SK-N-SH (cell line): ENCODE data around the gene DLG1. TPM values are rescaled to one million over a fixed set of nuclear protein-coding genes. Genes with fewer than 3 reads are reported as not detected.
"Not testable (repeated sequence)": the region's sequence is repeated elsewhere in the genome, so short reads cannot be mapped to it uniquely, and the experiment has no call there.

Source experiments
- CTCF ChIA-PET: fragments of 300-600, 350-600 bp; formaldehyde crosslinking; extraction: SDS; loops from one replicate; lab custom pipeline; 2021; lab: Yijun Ruan, JAX
- POLR2A ChIA-PET: fragments of 350-600 bp; sonication (Branson Sonifier 250); formaldehyde crosslinking; extraction: SDS; loops from one replicate; lab custom pipeline; 2020; ENCODE audit warnings: antibody characterized with exemption, inconsistent platforms; lab: Yijun Ruan, JAX
- DNase-seq: peaks from one replicate; pipeline ENCODE4 v3.0.0; 2012
- H2AFZ ChIP-seq: fragments of 200-600 bp; sonication (generic); 2 replicates; pipeline ENCODE4 v1.8.1; 2016; ENCODE audit warnings: antibody characterized with exemption, mild to moderate bottlenecking, low read depth
- H3F3A ChIP-seq: fragments of 200-600 bp; sonication (generic); replicated peaks from 2 replicates; pipeline ENCODE3; 2016; ENCODE audit warnings: antibody characterized with exemption, mild to moderate bottlenecking; ENCODE audit not compliant: insufficient read depth
- H3K27ac ChIP-seq, 2 experiments: fragments of 200-500 bp in 1 of 2; fragments of 200-600 bp in 1 of 2; sonication (Bioruptor generic) in 1 of 2; sonication (generic), shearing (Covaris generic) in 1 of 2; 2 replicates each; pipeline versions ENCODE4 v1.5.1 to v1.6.1; 2014 to 2016; ENCODE audit warnings: low read depth in 2 of 2, inconsistent platforms in 1 of 2, low read length in 1 of 2, mild to moderate bottlenecking in 1 of 2, mixed read lengths in 1 of 2
- H3K27me3 ChIP-seq: fragments of 200-600 bp; sonication (generic), shearing (Covaris generic); 2 replicates; pipeline ENCODE4 v1.6.1; 2016; ENCODE audit warnings: mixed run types; ENCODE audit not compliant: insufficient read depth
- H3K36me3 ChIP-seq, 2 experiments: fragments of 200-500 bp in 1 of 2; fragments of 200-600 bp in 1 of 2; sonication (Bioruptor generic) in 1 of 2; sonication (generic) in 1 of 2; replicated peaks in 1 of 2; 2 replicates each; pipeline versions ENCODE3 to v1.5.1; 2014 to 2016; ENCODE audit warnings: low read length in 1 of 2, mild to moderate bottlenecking in 1 of 2; ENCODE audit not compliant: insufficient read depth in 2 of 2, control insufficient read depth in 1 of 2
- H3K4me1 ChIP-seq, 2 experiments: fragments of 200-500 bp in 1 of 2; fragments of 200-600 bp in 1 of 2; sonication (Bioruptor generic) in 1 of 2; sonication (generic), shearing (Covaris generic) in 1 of 2; 2 replicates each; pipeline versions ENCODE4 v1.5.1 to v1.6.1; 2014 to 2016; ENCODE audit warnings: low read depth in 1 of 2, low read length in 1 of 2, mixed run types in 1 of 2; ENCODE audit not compliant: insufficient read depth in 2 of 2, control insufficient read depth in 1 of 2
- H3K4me2 ChIP-seq: fragments of 200-600 bp; sonication (generic), shearing (Covaris generic); 2 replicates; pipeline ENCODE4 v1.6.1; 2017; ENCODE audit warnings: mixed run types
- H3K4me3 ChIP-seq, 2 experiments: fragments of 200-500 bp in 1 of 2; fragments of 200-600 bp in 1 of 2; sonication (Bioruptor generic) in 1 of 2; sonication (generic), shearing (Covaris generic) in 1 of 2; 2 replicates each; pipeline versions ENCODE4 v1.5.1 to v1.8.1; 2014 to 2016; ENCODE audit warnings: low read depth in 2 of 2, inconsistent platforms in 1 of 2, low read length in 1 of 2, mild to moderate bottlenecking in 1 of 2, mixed read lengths in 1 of 2, moderate library complexity in 1 of 2
- H3K79me2 ChIP-seq: fragments of 200-600 bp; sonication (generic); 2 replicates; pipeline ENCODE4 v1.8.1; 2017; ENCODE audit warnings: mild to moderate bottlenecking; ENCODE audit not compliant: insufficient read depth
- H3K9ac ChIP-seq: fragments of 200-600 bp; sonication (generic); 2 replicates; pipeline ENCODE4 v1.6.1; 2017; ENCODE audit warnings: mixed run types
- H3K9me2 ChIP-seq: fragments of 200-600 bp; sonication (generic); 2 replicates; pipeline ENCODE4 v1.6.1; 2017; ENCODE audit warnings: mixed run types
- H3K9me3 ChIP-seq: fragments of 200-600 bp; sonication (generic); 2 replicates; pipeline ENCODE4 v1.6.1; 2017; ENCODE audit warnings: mixed run types, mild to moderate bottlenecking, moderate library complexity
- H4K20me1 ChIP-seq: fragments of 200-600 bp; sonication (generic); 2 replicates; pipeline ENCODE4 v1.6.1; 2017; ENCODE audit warnings: mild to moderate bottlenecking, mixed run types; ENCODE audit not compliant: insufficient read depth
- CHD2 ChIP-seq: fragments of 150-350 bp; IDR thresholded peaks from 2 replicates; pipeline ENCODE4 v1.6.1; 2018; ENCODE audit warnings: low read length; ENCODE audit not compliant: partially characterized antibody
- EP300 ChIP-seq, 2 experiments: IDR thresholded peaks; 2 replicates each; pipeline versions ENCODE4 v1.4.0 to v1.6.1; 2012; ENCODE audit warnings: borderline replicate concordance in 1 of 2, low read depth in 1 of 2, low read length in 1 of 2
- FOXJ3 ChIP-seq: sonication (generic); formaldehyde crosslinking; IDR thresholded peaks from 2 replicates; pipeline ENCODE4 v1.5.1; 2020; ENCODE audit warnings: mild to moderate bottlenecking, missing genetic modification reagents
- GABPA ChIP-seq: IDR thresholded peaks from 2 replicates; pipeline ENCODE4 v1.4.0; 2012; ENCODE audit warnings: low read depth, mild to moderate bottlenecking
- JUND ChIP-seq: IDR thresholded peaks from 2 replicates; pipeline ENCODE4 v1.4.0; 2012
- MXI1 ChIP-seq: IDR thresholded peaks from 2 replicates; pipeline ENCODE4 v1.6.1; 2012; ENCODE audit warnings: mild to moderate bottlenecking, low read depth, low read length, improper control_type of control experiment
- POLR2AphosphoS5 ChIP-seq: IDR thresholded peaks from 2 replicates; pipeline ENCODE4 v1.6.1; 2012; ENCODE audit warnings: low read depth, low read length
- RAD21 ChIP-seq: IDR thresholded peaks from 2 replicates; pipeline ENCODE4 v1.6.1; 2012; ENCODE audit warnings: mild to moderate bottlenecking, low read length
- RCOR1 ChIP-seq: fragments of 150-350 bp; IDR thresholded peaks from 2 replicates; pipeline ENCODE4 v1.6.1; 2017; ENCODE audit warnings: antibody characterized with exemption, low read length
- RFX5 ChIP-seq: IDR thresholded peaks from 2 replicates; pipeline ENCODE4 v1.6.1; 2012; ENCODE audit warnings: mild to moderate bottlenecking, improper control_type of control experiment, low read length
- RXRA ChIP-seq: IDR thresholded peaks from 2 replicates; pipeline ENCODE4 v1.4.0; 2012; ENCODE audit warnings: low read depth, mild to moderate bottlenecking, borderline replicate concordance
- TAF1 ChIP-seq: IDR thresholded peaks from 2 replicates; pipeline ENCODE4 v1.6.1; 2012; ENCODE audit warnings: low read depth, mild to moderate bottlenecking, low read length, moderate library complexity, borderline replicate concordance
- WGBS: methylation state at CpG from one replicate; pipeline ENCODE4 v1.1.6; 2017; ENCODE audit warnings: low lambda C conversion rate; 5-methylcytosine and 5-hydroxymethylcytosine counted together
- polyA plus RNA-seq, 3 experiments: library from polyadenylated mRNA; depleted of rRNA; stranded (reverse); fragments of >200 nt; gene quantifications; 2 replicates each; pipeline ENCODE4 v1.2.3, GENCODE V29; 2012
- TF ChIP-seq, protein P1 (sequence below): IDR thresholded peaks from 2 replicates; pipeline ENCODE4; 2012
- TF ChIP-seq, protein P2 (sequence below): IDR thresholded peaks from 2 replicates; pipeline ENCODE4 v1.4.0; 2012; ENCODE audit warnings: low read depth
- TF ChIP-seq, protein P3 (sequence below): IDR thresholded peaks from 2 replicates; pipeline ENCODE4 v1.4.0; 2012; ENCODE audit warnings: low read depth, borderline replicate concordance
- TF ChIP-seq, protein P4 (sequence below): fragments of 150-350 bp; IDR thresholded peaks from 2 replicates; pipeline ENCODE4 v1.6.1; 2017; ENCODE audit warnings: antibody characterized with exemption, low read length, low read depth, borderline replicate concordance

Gene DLG1
- polyA plus RNA-seq, 1 of the 3 experiments (the other 2 are of a cell fraction), result 16.5 TPM

- TF ChIP-seq, protein P1, sequence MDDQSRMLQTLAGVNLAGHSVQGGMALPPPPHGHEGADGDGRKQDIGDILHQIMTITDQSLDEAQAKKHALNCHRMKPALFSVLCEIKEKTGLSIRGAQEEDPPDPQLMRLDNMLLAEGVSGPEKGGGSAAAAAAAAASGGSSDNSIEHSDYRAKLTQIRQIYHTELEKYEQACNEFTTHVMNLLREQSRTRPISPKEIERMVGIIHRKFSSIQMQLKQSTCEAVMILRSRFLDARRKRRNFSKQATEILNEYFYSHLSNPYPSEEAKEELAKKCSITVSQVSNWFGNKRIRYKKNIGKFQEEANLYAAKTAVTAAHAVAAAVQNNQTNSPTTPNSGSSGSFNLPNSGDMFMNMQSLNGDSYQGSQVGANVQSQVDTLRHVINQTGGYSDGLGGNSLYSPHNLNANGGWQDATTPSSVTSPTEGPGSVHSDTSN, result no peak
- TF ChIP-seq, protein P2, sequence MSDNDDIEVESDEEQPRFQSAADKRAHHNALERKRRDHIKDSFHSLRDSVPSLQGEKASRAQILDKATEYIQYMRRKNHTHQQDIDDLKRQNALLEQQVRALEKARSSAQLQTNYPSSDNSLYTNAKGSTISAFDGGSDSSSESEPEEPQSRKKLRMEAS, result no peak
- TF ChIP-seq RAD21 (no peak), EP300 (IDR thresholded peaks at IDR 0.05; ENCODE audit: borderline replicate concordance in 1 of 2, low read depth in 1 of 2, low read length in 1 of 2) (no peak), FOXJ3 (CRISPR knock-in tag) (no peak)
- TF ChIP-seq, protein P3, sequence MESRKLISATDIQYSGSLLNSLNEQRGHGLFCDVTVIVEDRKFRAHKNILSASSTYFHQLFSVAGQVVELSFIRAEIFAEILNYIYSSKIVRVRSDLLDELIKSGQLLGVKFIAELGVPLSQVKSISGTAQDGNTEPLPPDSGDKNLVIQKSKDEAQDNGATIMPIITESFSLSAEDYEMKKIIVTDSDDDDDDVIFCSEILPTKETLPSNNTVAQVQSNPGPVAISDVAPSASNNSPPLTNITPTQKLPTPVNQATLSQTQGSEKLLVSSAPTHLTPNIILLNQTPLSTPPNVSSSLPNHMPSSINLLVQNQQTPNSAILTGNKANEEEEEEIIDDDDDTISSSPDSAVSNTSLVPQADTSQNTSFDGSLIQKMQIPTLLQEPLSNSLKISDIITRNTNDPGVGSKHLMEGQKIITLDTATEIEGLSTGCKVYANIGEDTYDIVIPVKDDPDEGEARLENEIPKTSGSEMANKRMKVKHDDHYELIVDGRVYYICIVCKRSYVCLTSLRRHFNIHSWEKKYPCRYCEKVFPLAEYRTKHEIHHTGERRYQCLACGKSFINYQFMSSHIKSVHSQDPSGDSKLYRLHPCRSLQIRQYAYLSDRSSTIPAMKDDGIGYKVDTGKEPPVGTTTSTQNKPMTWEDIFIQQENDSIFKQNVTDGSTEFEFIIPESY, result no peak
- TF ChIP-seq, all 33 proteins: peak for 0
These were observed 103.1 kb downstream of the DLG1 start (continued) for GRCh38 chr3:197195326-197195725.

DNA sequence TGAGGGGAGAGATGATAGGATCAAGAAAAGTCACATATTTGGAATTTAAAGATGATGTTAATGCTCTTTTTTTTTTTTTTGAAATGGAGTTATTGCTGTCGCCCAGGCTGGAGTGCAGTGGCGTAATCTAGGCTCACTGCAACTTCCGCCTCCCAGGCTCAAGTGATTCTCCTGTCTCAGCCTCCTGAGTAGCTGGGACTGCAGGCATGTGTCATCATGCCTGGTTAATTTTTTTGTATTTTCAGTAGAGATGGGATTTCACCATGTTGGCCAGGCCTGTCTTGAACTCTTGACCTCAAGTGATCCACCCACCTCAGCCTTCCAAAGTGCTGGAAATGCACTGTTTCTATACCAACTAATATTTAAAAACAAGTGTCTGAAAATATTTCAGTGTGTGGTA lies 104.7 kb downstream of the DLG1 start:
- H3K4me3 ChIP-seq, H3K9me3 ChIP-seq, POLR2A ChIA-PET, H3K36me3 ChIP-seq, H3K27ac ChIP-seq, CTCF ChIA-PET, H3K9me2 ChIP-seq, H3K27me3 ChIP-seq, H2AFZ ChIP-seq, H3K4me2 ChIP-seq, DNase-seq, H3K9ac ChIP-seq: not testable (repeated sequence)
- peaks cover 72% of the 10 kb centered on the region for H3K79me2 ChIP-seq
- H3K4me1 ChIP-seq, result peaks cover 5 to 16% of the 10 kb centered on the region in 2 experiments; a peak in 3 of 4 replicates
- WGBS, result 98% methylated on average over 3 of the region's 3 CpGs
- peaks cover 50% of the 10 kb centered on the region for H4K20me1 ChIP-seq
- H3F3A ChIP-seq, result peaks cover 12% of the 10 kb centered on the region

DNA sequence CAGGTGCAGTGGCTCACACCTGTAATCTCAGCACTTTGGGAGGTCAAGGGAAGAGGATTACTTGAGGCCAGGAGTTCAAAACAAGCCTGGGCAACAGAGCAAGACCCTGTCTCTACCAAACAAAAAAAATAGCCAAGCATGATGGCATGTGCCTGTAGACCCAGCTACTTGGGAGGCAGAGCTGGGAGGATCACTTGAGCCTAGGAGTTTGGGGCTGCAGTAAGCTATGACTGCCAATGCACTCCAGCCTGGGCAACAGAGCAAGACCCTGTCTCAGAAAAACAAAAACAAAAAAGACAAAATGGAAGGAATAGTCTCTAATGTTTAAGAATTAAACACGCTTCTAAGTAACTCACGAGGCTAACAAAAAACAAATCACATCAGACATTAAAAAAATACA lies 106.5 kb downstream of the DLG1 start:
- no peak overlapping the region for H3K4me2 ChIP-seq
- CTCF ChIA-PET, result interaction anchor here (1.0 kb wide), 2 partner anchors 9 to 162 kb away, joined by 4 to 8 read pairs; partner anchors contain the start of gene MELTF
- peaks cover 65% of the 10 kb centered on the region for H3K79me2 ChIP-seq
- no peaks in the 10 kb centered on the region for H3K9me2 ChIP-seq
- H2AFZ ChIP-seq, result no peak overlapping the region
- TF ChIP-seq CHD2, result no peak
- TF ChIP-seq RFX5, result no peak
- no peak for TF ChIP-seq RXRA
- TF ChIP-seq JUND, result no peak
- no peak for TF ChIP-seq GABPA
- TF ChIP-seq RAD21, result no peak
- TF ChIP-seq, protein P2, result no peak
- TF ChIP-seq TAF1, result no peak
- TF ChIP-seq FOXJ3 (CRISPR knock-in tag), result no peak
- TF ChIP-seq, protein P4, sequence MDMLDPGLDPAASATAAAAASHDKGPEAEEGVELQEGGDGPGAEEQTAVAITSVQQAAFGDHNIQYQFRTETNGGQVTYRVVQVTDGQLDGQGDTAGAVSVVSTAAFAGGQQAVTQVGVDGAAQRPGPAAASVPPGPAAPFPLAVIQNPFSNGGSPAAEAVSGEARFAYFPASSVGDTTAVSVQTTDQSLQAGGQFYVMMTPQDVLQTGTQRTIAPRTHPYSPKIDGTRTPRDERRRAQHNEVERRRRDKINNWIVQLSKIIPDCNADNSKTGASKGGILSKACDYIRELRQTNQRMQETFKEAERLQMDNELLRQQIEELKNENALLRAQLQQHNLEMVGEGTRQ, result no peak
- no peak for TF ChIP-seq MXI1
- no peak for TF ChIP-seq POLR2AphosphoS5
- TF ChIP-seq, protein P1, result no peak
- TF ChIP-seq RCOR1, result no peak
- TF ChIP-seq, all 33 proteins: peak for 0
- Histone ChIP-seq H3K9me3 (no peaks in the 10 kb centered on the region), H3K4me1 (peaks cover 5 to 16% of the 10 kb centered on the region in 2 experiments; a peak in 3 of 4 replicates), H3K27me3 (no peaks in the 10 kb centered on the region), H4K20me1 (peaks cover 48% of the 10 kb centered on the region), H3K36me3 (peaks cover 6 to 7% of the 10 kb centered on the region in 2 experiments), H3K27ac (no peak overlapping the region), H3K9ac (no peak overlapping the region), H3K4me3 (no peak overlapping the region), H3F3A (peaks cover 21% of the 10 kb centered on the region)
- no peak for DNase-seq
- POLR2A ChIA-PET, result no interaction called here
- 98% methylated on average over 2 of the region's 2 CpGs for WGBS
